NT2/D1 (cell line): Measurements from ENCODE around the gene GPC6.

ENCODE experiments used
- YY1 ChIP-seq: IDR thresholded peaks from 2 replicates; pipeline ENCODE4 v1.6.1; 2011; ENCODE audit not compliant: insufficient read length, insufficient read depth
- ZNF274 ChIP-seq: IDR thresholded peaks from 2 replicates; pipeline ENCODE4 v1.6.1; 2011; ENCODE audit warnings: mild to moderate bottlenecking, low read depth, low read length

DNA sequence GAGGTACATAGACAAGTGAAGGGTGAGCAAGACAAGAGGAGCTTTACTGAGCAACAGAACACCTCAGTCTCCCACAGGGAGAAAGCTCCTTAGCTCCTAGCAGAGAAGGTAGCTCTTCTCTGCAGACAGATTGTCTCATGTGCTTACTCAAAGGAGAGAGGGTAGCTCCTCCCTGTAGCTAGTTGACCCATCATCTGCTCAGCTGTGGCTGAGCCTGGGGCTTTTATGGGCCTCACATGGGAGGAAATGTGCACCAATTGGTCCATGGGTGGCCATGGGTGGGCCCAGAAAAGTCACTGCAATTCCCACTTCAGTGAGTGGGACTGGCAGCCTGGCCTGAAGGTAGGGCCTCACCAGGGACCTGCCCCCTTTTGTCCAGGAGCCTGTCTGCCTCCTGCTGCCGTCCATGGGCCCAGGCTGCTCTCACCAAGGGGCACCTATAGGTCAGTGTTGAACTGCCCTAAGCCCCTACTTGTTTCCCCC is 246.2 kb downstream of the GPC6 start:
- TF ChIP-seq YY1 (no peak), ZNF274 (no peak)
